ENCODE measurements around the gene CD40.

CD40 gene

DNA sequence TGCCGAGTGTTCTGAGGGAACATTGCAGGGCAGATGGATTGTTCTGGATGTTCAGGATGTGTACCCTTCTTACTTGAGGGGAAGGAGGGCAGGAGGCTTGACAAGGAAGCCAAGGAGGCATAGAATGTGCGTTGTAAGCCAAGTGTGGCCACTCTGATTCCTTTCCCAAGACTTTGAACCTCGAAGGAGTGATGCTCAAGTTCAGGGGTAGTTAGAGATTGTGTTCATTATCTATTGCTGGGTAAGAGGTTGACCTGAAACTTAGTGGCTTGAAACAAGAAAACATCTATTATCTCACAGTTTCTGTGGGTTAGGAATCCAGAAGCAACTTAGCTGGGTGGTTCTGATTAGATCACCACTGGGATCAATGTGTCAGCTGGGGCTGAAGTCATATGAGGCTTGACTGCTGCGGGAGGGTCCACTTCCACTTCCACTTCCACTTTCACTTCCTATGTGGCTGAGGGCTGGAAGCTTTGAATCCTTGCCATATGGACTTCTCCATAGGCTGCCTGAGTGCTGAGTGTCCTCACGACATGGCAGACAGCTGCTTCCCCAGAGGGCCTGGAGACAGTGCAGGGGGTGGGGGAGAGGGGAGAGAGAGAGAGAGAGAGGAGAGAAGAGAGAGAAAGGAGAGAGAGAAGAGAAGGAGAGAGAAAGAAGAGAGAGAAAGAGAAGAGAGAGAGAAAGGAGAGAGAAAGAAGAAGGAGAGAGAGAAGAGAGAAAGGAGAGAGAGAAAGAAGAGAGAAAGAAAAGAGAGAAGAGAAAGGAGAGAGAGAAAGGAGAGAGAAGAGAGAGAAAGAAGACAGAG is 6.9 kb upstream of the CD40 start:
- no peaks in the 10 kb centered on the region for H3K4me1 ChIP-seq (ENCODE audit: control insufficient read depth, insufficient read depth, low read length, poor library complexity, severe bottlenecking)
- H3K27me3 ChIP-seq (replicated peaks; ENCODE audit: control insufficient read depth, insufficient read depth, low read length, poor library complexity, severe bottlenecking) = peaks cover 7% of the 10 kb centered on the region
- H3K9me3 ChIP-seq (ENCODE audit: control insufficient read depth, low read length) = no peaks in the 10 kb centered on the region
- H3K4me3 ChIP-seq (ENCODE audit: insufficient read depth, low read depth, low read length, poor library complexity, severe bottlenecking) = no peak overlapping the region
- no peaks in the 10 kb centered on the region for H3K36me3 ChIP-seq (ENCODE audit: control insufficient read depth, insufficient read depth, low read length)
- H3K27ac ChIP-seq (ENCODE audit: insufficient read depth, low read length, poor library complexity, severe bottlenecking) = no peak overlapping the region
- DNase-seq = no peak

DNA sequence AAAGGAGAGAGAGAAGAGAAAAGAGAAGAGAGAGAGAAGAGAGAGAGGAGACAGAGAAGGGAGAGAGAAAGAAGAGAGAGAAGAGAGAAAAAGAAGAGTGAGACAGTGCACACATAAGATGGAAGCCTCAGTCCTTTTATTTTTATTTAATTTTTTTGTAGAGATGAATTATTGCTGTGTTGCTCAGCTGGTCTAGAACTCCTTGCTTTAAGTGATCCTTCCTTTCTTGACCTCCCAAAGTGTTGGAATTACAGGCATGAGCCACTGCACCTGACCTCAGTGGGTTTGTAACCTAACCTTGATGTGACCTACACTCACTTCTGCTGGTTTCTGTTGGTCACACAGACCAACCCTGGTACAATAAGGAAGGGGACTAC is 6.3 kb upstream of the CD40 start:
- Histone ChIP-seq H3K4me3 (ENCODE audit: insufficient read depth, low read depth, low read length, poor library complexity, severe bottlenecking) (no peak overlapping the region), H3K27me3 (replicated peaks; ENCODE audit: control insufficient read depth, insufficient read depth, low read length, poor library complexity, severe bottlenecking) (peaks cover 7% of the 10 kb centered on the region), H3K4me1 (ENCODE audit: control insufficient read depth, insufficient read depth, low read length, poor library complexity, severe bottlenecking) (no peaks in the 10 kb centered on the region), H3K9me3 (ENCODE audit: control insufficient read depth, low read length) (no peaks in the 10 kb centered on the region), H3K27ac (ENCODE audit: insufficient read depth, low read length, poor library complexity, severe bottlenecking) (no peak overlapping the region), H3K36me3 (ENCODE audit: control insufficient read depth, insufficient read depth, low read length) (no peaks in the 10 kb centered on the region)
- DNase-seq = no peak

DNA sequence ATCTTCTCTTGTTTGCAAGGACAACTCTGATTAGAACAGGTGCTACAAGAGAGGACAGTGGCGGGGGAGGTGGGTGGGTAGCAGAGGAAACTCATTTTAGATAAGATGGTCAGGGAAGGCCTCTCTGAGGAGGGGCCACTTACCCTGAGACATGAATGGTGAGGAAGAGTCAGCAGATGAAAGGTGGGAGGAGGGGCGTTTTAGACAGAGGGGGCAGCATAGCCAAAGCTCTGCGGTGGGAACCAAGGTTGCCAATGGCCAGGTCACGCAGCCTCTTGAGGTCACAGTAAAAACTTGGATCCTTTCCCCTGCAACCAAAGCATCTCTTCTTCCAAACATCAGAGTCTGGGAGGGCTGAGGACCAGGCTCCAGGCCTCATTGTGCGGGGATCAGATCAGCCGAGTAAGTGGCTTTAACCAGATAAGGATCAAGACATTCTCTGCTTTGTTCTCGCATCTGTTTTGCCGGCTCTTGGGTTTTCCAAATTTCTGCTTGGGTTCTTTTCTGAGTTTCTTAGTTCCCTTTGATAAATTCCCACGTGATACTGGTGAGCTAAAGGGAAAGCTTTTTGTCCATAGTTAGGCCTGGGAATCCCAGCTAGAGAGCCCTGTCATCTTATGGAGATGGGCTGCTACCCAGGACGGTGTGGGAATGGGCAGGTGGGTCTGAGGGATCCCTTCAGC is 5.5 kb upstream of the CD40 start:
- DNase-seq = no peak
- Histone ChIP-seq H3K27me3 (replicated peaks; ENCODE audit: control insufficient read depth, insufficient read depth, low read length, poor library complexity, severe bottlenecking) (peaks cover 3% of the 10 kb centered on the region), H3K4me1 (ENCODE audit: control insufficient read depth, insufficient read depth, low read length, poor library complexity, severe bottlenecking) (peaks cover 1% of the 10 kb centered on the region)

GRCh38 chr20:46113113-46113470 is 5.0 kb upstream of the CD40 start:
- no peaks in the 10 kb centered on the region for H3K9me3 ChIP-seq (ENCODE audit: control insufficient read depth, low read length)
- no peak overlapping the region for H3K4me3 ChIP-seq (ENCODE audit: insufficient read depth, low read depth, low read length, poor library complexity, severe bottlenecking)
- H3K27me3 ChIP-seq (replicated peaks; ENCODE audit: control insufficient read depth, insufficient read depth, low read length, poor library complexity, severe bottlenecking) = peaks cover 3% of the 10 kb centered on the region
- no peak overlapping the region for H3K27ac ChIP-seq (ENCODE audit: insufficient read depth, low read length, poor library complexity, severe bottlenecking)
- no peak for DNase-seq
- no peaks in the 10 kb centered on the region for H3K36me3 ChIP-seq (ENCODE audit: control insufficient read depth, insufficient read depth, low read length)
- peaks cover 7% of the 10 kb centered on the region for H3K4me1 ChIP-seq (ENCODE audit: control insufficient read depth, insufficient read depth, low read length, poor library complexity, severe bottlenecking)

More for the DNA sequence above, 5.5 kb upstream of the CD40 start:
- Histone ChIP-seq H3K4me3 (ENCODE audit: insufficient read depth, low read depth, low read length, poor library complexity, severe bottlenecking) (no peak overlapping the region), H3K36me3 (ENCODE audit: control insufficient read depth, insufficient read depth, low read length) (no peaks in the 10 kb centered on the region), H3K9me3 (ENCODE audit: control insufficient read depth, low read length) (no peaks in the 10 kb centered on the region), H3K27ac (ENCODE audit: insufficient read depth, low read length, poor library complexity, severe bottlenecking) (no peak overlapping the region)

DNA sequence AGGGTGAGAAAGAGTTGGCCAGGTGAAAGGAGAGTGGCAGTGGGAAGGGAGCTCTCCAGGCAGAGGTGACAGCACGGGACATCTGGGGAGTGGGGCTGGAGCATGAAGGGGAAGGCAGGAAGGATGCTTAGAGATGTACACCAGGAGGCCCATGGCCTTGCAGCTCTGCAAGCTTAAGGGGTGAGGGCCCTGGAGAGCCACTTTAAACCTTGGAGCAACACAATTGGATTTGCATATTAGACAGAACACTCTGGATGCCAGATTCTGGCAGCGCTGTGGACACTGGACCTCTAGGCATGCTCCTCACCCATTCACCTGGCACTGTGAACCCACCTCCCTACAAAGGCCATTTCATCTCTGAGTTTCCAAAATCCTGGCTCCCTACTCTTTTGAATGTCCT is 3.7 kb upstream of the CD40 start:
- no peak overlapping the region for H3K27ac ChIP-seq (ENCODE audit: insufficient read depth, low read length, poor library complexity, severe bottlenecking)
- peaks cover 3% of the 10 kb centered on the region for H3K27me3 ChIP-seq (replicated peaks; ENCODE audit: control insufficient read depth, insufficient read depth, low read length, poor library complexity, severe bottlenecking)
- H3K4me3 ChIP-seq (ENCODE audit: insufficient read depth, low read depth, low read length, poor library complexity, severe bottlenecking) = no peak overlapping the region
- no peak for DNase-seq
- no peaks in the 10 kb centered on the region for H3K36me3 ChIP-seq (ENCODE audit: control insufficient read depth, insufficient read depth, low read length)
- no peaks in the 10 kb centered on the region for H3K9me3 ChIP-seq (ENCODE audit: control insufficient read depth, low read length)
- peaks cover 11% of the 10 kb centered on the region for H3K4me1 ChIP-seq (ENCODE audit: control insufficient read depth, insufficient read depth, low read length, poor library complexity, severe bottlenecking)

DNA sequence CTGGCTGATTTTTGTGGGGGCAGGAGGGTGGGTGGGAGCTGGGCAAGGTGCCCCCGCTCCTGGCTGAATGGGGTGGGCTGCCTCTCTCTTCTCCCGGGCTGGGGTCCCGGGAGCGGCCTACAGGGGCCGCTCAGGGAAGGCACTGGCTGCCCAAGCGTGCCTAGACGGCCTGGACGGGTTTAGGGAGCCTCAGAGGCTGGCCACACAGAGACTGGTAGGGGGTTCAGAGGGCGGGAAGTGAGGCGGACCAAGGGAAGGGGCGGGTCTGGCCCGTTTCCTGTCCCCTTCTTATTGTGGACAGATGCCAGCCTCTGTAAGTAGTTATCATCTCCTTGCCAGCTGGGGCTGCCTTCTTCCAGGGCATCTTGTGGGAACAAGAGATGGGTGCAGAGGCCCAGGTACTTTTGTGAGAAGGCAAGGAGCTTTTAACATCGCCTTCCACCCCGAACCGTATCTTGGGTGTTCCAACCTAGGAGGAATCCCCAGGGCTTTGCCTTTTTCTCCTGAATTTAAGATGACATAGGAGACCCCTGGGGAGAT is 437 bp downstream of the CD40 start:
- H3K27me3 ChIP-seq (replicated peaks; ENCODE audit: control insufficient read depth, insufficient read depth, low read length, poor library complexity, severe bottlenecking) = no peaks in the 10 kb centered on the region
- H3K4me1 ChIP-seq (ENCODE audit: control insufficient read depth, insufficient read depth, low read length, poor library complexity, severe bottlenecking) = peaks cover 11% of the 10 kb centered on the region
- no peak for DNase-seq
- no peaks in the 10 kb centered on the region for H3K9me3 ChIP-seq (ENCODE audit: control insufficient read depth, low read length)
- no peaks in the 10 kb centered on the region for H3K36me3 ChIP-seq (ENCODE audit: control insufficient read depth, insufficient read depth, low read length)
- H3K4me3 ChIP-seq (ENCODE audit: insufficient read depth, low read depth, low read length, poor library complexity, severe bottlenecking) = no peak overlapping the region
- H3K27ac ChIP-seq (ENCODE audit: insufficient read depth, low read length, poor library complexity, severe bottlenecking) = no peak overlapping the region

DNA sequence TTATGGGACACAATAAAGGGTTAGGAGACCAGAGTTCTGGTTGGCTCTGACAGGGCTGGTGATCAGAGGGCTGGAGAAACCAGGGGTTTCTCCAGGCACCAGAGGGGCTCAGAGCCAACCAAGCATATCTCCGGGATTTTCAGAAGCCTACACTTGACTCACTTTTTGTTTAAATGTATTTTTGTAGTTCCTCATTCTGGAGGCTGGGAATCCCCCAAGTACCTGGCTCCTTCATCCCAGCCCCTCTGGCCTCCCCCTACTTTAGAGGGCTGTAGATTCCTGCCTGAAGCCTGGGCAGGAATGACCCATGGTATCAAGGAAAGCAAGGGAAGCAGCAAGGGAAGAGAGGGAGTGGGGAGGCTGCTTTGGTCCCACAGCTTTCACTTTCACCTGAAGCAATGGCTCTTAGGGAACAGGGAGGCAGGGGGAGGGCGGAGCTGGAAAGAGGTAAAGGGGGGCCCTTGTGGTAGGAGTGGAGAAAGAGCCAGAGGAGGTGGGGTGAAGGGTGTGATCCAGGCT is 973 bp downstream of the CD40 start:
- no peaks in the 10 kb centered on the region for H3K9me3 ChIP-seq (ENCODE audit: control insufficient read depth, low read length)
- no peak for DNase-seq
- no peak overlapping the region for H3K4me3 ChIP-seq (ENCODE audit: insufficient read depth, low read depth, low read length, poor library complexity, severe bottlenecking)
- no peaks in the 10 kb centered on the region for H3K36me3 ChIP-seq (ENCODE audit: control insufficient read depth, insufficient read depth, low read length)
- H3K4me1 ChIP-seq (ENCODE audit: control insufficient read depth, insufficient read depth, low read length, poor library complexity, severe bottlenecking) = peaks cover 11% of the 10 kb centered on the region
- no peak overlapping the region for H3K27ac ChIP-seq (ENCODE audit: insufficient read depth, low read length, poor library complexity, severe bottlenecking)
- H3K27me3 ChIP-seq (replicated peaks; ENCODE audit: control insufficient read depth, insufficient read depth, low read length, poor library complexity, severe bottlenecking) = no peaks in the 10 kb centered on the region

- Histone ChIP-seq H3K27me3 (replicated peaks; ENCODE audit: control insufficient read depth, insufficient read depth, low read length, poor library complexity, severe bottlenecking) (no peaks in the 10 kb centered on the region), H3K4me3 (ENCODE audit: insufficient read depth, low read depth, low read length, poor library complexity, severe bottlenecking) (no peak overlapping the region), H3K36me3 (ENCODE audit: control insufficient read depth, insufficient read depth, low read length) (no peaks in the 10 kb centered on the region), H3K4me1 (ENCODE audit: control insufficient read depth, insufficient read depth, low read length, poor library complexity, severe bottlenecking) (peaks cover 11% of the 10 kb centered on the region), H3K27ac (ENCODE audit: insufficient read depth, low read length, poor library complexity, severe bottlenecking) (no peak overlapping the region), H3K9me3 (ENCODE audit: control insufficient read depth, low read length) (no peaks in the 10 kb centered on the region)
- DNase-seq = no peak
These were observed 1.4 kb downstream of the CD40 start for GRCh38 chr20:46119547-46119946.

- peaks cover 11% of the 10 kb centered on the region for H3K4me1 ChIP-seq (ENCODE audit: control insufficient read depth, insufficient read depth, low read length, poor library complexity, severe bottlenecking)
- no peak overlapping the region for H3K4me3 ChIP-seq (ENCODE audit: insufficient read depth, low read depth, low read length, poor library complexity, severe bottlenecking)
- DNase-seq = no peak
These were observed 2.0 kb downstream of the CD40 start for GRCh38 chr20:46120136-46120535.

More at GRCh38 chr20:46120136-46120535, 2.0 kb downstream of the CD40 start:
- Histone ChIP-seq H3K27me3 (replicated peaks; ENCODE audit: control insufficient read depth, insufficient read depth, low read length, poor library complexity, severe bottlenecking) (no peaks in the 10 kb centered on the region), H3K27ac (ENCODE audit: insufficient read depth, low read length, poor library complexity, severe bottlenecking) (no peak overlapping the region), H3K36me3 (ENCODE audit: control insufficient read depth, insufficient read depth, low read length) (no peaks in the 10 kb centered on the region), H3K9me3 (ENCODE audit: control insufficient read depth, low read length) (no peaks in the 10 kb centered on the region)
